Central memory CD8-positive, alpha-beta T cell (primary cell): ENCODE data around the gene SLAMF6.

Source experiments
- ATAC-seq: fragments of 150-1000 bp; cut with Tn5 transposase; replicated peaks from 2 replicates; pipeline ENCODE4 v1.10.0; 2022; ENCODE audit warnings: mild to moderate bottlenecking, moderate FRiP score, moderate number of reproducible peaks; ENCODE audit not compliant: poor library complexity, severe bottlenecking; ENCODE audit errors: extremely low read depth
- DNase-seq, 2 donors: peaks; one replicate each; pipeline ENCODE4 v3.0.0; 2021; ENCODE audit warnings: low spot score in 2 of 2
- H3K27ac Mint-ChIP-seq: one replicate; pipeline ENCODE4 v1.8.0; 2022; ENCODE audit warnings: low read depth, mild to moderate bottlenecking, moderate library complexity, mixed read lengths
- H3K27me3 Mint-ChIP-seq: one replicate; pipeline ENCODE4 v1.8.0; 2022; ENCODE audit warnings: mixed read lengths
- H3K36me3 Mint-ChIP-seq: one replicate; pipeline ENCODE4 v1.8.0; 2022; ENCODE audit warnings: mild to moderate bottlenecking, moderate library complexity, mixed read lengths; ENCODE audit not compliant: insufficient read depth
- H3K4me1 Mint-ChIP-seq: one replicate; pipeline ENCODE4 v1.8.0; 2022; ENCODE audit warnings: mixed read lengths
- H3K4me3 Mint-ChIP-seq: one replicate; pipeline ENCODE4 v1.8.0; 2022; ENCODE audit warnings: mild to moderate bottlenecking, moderate library complexity, mixed read lengths
- H3K9me3 Mint-ChIP-seq: one replicate; pipeline ENCODE4 v1.8.0; 2022; ENCODE audit warnings: mixed read lengths

The SLAMF6 gene

DNA sequence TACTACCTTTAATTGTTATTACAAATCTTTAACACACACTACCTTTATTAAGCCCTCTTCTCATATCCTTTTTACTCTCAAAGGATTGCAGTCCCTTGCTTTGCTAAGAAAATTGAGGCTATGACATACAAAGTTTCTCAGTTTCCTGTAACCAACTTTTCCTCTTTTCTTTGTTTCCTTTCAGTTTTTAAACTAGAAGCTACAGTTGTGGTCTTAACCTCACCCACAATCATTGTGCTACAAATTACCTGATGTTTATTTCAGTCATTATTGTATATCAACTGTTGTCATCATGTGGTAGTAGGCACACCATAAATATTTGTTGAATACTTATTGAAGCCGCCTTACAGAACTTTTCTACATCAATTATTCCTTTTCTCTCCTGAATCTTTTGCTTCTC lies 51.8 kb downstream of the SLAMF6 start:
- Mint-ChIP-seq H3K9me3 (no peaks in the 10 kb centered on the region), H3K27me3 (no peaks in the 10 kb centered on the region), H3K4me1 (peaks cover 20% of the 10 kb centered on the region), H3K27ac (no peak overlapping the region), H3K36me3 (peaks cover 2% of the 10 kb centered on the region), H3K4me3 (no peak overlapping the region)
- peak; percentile 64 for ATAC-seq
- no peak for DNase-seq

DNA sequence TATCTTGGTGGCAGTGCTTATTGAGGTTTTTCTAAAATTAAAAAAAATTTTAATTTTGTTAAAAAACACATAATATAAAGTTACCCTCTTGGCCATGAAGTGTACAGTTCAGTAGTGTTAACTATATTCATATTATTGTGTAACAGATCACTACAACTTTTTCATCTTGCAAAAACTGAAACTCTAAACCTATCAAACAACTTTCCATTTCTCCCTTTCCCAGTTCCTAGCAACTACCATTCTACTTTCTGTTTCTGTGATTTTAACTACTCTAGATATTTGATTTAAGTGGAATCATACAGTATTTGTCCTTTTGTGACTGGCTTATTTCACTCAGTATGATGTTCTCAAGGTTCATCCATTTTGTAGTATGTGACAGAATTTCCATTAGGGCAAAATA lies 55.5 kb downstream of the SLAMF6 start:
- peaks cover 2% of the 10 kb centered on the region for H3K36me3 Mint-ChIP-seq
- H3K27ac Mint-ChIP-seq, result no peak overlapping the region
- DNase-seq (no peak), ATAC-seq (no peak)
- no peaks in the 10 kb centered on the region for H3K27me3 Mint-ChIP-seq
- no peaks in the 10 kb centered on the region for H3K9me3 Mint-ChIP-seq
- H3K4me1 Mint-ChIP-seq, result peaks cover 32% of the 10 kb centered on the region
- no peak overlapping the region for H3K4me3 Mint-ChIP-seq

DNA sequence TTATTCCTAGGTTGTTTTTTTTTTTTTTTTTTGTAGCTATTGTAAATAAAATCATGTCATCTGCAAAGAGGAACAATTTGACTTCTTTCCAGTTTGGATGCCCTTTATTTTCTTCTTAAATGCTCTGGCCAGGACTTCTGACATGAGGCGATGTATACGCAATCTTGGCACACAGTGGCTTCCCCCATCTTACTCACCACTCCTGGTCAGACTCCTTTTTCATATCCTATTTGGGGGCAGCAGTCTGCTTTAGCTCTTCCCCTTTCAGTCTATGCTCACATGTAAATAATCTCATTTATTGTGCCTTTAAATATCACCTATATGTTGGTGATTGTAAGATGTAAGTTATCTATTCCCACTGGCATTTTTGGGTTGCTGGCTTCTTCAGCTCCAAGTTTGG lies 56.1 kb downstream of the SLAMF6 start:
- Mint-ChIP-seq H3K9me3 (no peaks in the 10 kb centered on the region), H3K4me1 (peaks cover 32% of the 10 kb centered on the region), H3K27ac (no peak overlapping the region), H3K27me3 (no peaks in the 10 kb centered on the region), H3K36me3 (peaks cover 2% of the 10 kb centered on the region), H3K4me3 (no peak overlapping the region)
- ATAC-seq (no peak), DNase-seq (no peak)

DNA sequence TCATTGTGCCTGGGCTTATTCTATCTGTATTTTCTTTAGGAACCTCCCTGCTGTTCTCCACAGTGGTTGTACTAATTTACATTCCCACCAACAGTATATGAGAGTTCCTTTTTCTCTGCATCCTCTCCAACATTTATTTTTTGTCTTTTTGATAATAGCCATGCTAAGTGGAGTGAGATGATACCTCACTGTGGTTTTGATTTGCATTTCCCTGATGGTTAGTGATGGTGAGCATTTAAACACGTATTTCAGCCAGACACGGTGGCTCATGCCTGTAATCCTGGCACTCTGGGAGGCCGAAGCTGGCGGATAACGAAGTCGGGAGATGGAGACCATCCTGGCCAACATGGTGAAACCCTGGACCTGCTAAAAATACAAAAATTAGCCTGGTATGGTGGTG lies 57.9 kb downstream of the SLAMF6 start:
- DNase-seq (no peak), ATAC-seq (no peak)
- H3K27ac Mint-ChIP-seq, result no peak overlapping the region
- no peak overlapping the region for H3K4me3 Mint-ChIP-seq
- H3K36me3 Mint-ChIP-seq, result peaks cover 2% of the 10 kb centered on the region
- no peaks in the 10 kb centered on the region for H3K9me3 Mint-ChIP-seq
- no peaks in the 10 kb centered on the region for H3K27me3 Mint-ChIP-seq
- peaks cover 46% of the 10 kb centered on the region for H3K4me1 Mint-ChIP-seq

DNA sequence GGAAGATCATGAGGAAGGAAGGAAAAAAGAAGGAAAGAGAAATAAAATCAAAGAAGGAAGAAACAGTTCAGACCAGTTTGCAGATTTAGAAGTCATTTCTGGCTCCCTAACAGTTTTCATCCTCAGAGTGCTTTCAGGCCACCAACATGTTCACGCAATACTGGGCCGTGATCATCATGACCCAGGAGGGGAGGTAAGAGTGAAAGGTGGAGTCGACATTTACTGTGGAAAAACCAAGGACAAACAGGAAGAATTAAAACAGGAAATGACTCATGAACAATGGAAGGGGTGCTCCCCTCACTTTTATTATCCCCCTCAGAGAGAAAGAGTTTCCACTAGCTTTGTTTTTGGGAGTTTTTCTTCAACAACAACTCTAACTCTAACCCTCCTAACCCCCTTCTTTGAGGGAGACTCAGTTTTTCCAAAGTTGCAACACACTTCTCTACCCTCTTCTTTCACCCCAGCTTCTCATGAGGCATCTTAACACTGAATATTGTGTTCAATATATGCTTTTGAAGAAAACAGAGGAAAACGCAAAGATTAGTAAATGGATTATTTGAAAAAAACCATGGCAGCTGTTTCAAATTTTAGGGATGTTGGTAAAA lies 62.3 kb downstream of the SLAMF6 start:
- H3K27ac Mint-ChIP-seq, result peak overlapping the region; percentile 65
- peaks cover 3% of the 10 kb centered on the region for H3K36me3 Mint-ChIP-seq
- H3K27me3 Mint-ChIP-seq, result no peaks in the 10 kb centered on the region
- DNase-seq (no peak), ATAC-seq (no peak)
- H3K4me3 Mint-ChIP-seq, result peak overlapping the region; percentile 30
- H3K9me3 Mint-ChIP-seq, result no peaks in the 10 kb centered on the region
- peaks cover 22% of the 10 kb centered on the region for H3K4me1 Mint-ChIP-seq

DNA sequence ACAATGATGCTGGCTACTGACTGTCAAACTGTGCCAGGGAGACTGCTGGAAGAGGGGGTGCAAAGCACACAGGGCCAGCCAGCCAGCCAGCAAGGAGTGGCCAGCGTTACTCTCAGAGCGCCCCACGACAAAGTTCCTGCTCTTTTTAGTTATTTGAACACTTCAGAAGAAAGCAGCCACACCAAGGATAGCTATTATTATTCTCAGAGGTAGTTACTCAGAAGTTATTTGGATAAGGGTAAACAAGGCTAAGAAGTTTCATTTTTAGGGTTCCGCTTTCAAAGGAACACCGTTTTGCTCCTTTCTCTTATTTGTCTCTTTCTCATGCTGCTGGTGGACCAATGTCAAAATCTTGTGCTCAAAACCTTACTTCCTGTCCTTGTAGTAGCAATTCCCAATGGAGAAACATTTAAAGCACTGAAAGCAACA lies 62.8 kb downstream of the SLAMF6 start:
- DNase-seq, result no peak
- Mint-ChIP-seq H3K4me3 (peak overlapping the region; percentile 30), H3K27ac (peak overlapping the region; percentile 65), H3K36me3 (peaks cover 3% of the 10 kb centered on the region), H3K27me3 (no peaks in the 10 kb centered on the region), H3K4me1 (peaks cover 25% of the 10 kb centered on the region), H3K9me3 (no peaks in the 10 kb centered on the region)
- ATAC-seq, result no peak

DNA sequence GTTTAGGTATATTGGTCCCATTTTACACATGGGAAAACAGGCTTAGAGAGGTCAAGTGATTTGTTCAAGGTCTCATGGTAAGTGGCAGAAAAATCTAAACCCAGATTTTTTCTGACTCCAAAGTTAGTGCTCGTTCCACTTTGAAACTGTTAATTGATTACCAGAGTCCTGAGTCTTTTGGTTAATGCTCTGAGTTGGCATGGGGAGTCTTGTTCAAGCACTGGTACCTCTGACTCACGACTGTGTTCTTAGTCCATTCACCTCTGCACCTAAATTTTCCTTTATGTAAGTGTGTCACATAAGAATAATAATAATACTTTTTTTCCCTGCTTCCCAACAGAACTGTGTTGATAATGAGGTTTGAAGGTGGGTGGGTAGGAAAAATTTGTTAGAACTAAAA lies 63.4 kb downstream of the SLAMF6 start:
- no peak overlapping the region for H3K4me3 Mint-ChIP-seq

DNA sequence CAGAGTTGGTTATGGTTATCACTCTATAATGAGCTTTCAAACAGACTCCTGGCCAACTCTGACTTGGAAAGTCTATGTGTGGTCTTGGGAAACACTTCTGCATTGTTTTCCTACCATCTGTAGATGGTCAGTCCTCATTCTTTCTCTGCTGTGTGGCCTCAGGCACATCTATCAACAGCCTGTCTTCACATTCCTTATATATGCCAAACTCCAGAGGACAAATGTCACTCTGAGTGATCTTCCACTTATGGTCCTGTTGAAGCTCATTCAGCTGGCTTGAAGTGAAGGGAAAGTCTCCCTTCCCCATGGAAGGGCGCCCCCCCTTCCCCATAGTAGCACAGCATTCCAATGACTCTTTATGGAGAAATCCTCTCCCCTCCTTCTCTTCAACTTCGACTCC lies 64.0 kb downstream of the SLAMF6 start:
- H3K36me3 Mint-ChIP-seq, result peaks cover 3% of the 10 kb centered on the region
- ATAC-seq (no peak), DNase-seq (no peak)
- no peak overlapping the region for H3K4me3 Mint-ChIP-seq
- no peaks in the 10 kb centered on the region for H3K27me3 Mint-ChIP-seq
- no peaks in the 10 kb centered on the region for H3K9me3 Mint-ChIP-seq
- peaks cover 36% of the 10 kb centered on the region for H3K4me1 Mint-ChIP-seq
- H3K27ac Mint-ChIP-seq, result no peak overlapping the region

More for the DNA sequence above, 63.4 kb downstream of the SLAMF6 start:
- ATAC-seq (no peak), DNase-seq (no peak)
- Mint-ChIP-seq H3K27ac (no peak overlapping the region), H3K36me3 (peaks cover 3% of the 10 kb centered on the region), H3K4me1 (peaks cover 30% of the 10 kb centered on the region), H3K27me3 (no peaks in the 10 kb centered on the region), H3K9me3 (no peaks in the 10 kb centered on the region)

DNA sequence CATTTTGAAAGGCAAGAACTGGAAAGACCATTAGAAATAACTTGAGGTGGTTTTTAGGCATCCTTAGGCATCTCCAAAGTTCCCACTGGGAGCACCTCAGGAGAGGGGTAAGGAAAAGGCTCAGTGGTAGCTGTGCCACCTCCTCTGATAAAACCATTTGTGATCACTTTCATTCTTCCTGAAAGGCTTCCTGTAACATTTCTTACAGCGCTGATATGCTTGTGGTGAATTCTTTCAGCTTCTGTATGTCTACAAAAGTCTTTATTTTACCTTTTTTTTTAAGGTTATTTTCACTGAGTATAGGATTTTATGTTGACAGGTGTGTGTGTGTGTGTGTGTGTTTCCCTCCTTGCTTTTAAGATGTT lies 67.9 kb downstream of the SLAMF6 start:
- ATAC-seq, result no peak
- H3K27ac Mint-ChIP-seq, result peak overlapping the region; percentile 76

DNA sequence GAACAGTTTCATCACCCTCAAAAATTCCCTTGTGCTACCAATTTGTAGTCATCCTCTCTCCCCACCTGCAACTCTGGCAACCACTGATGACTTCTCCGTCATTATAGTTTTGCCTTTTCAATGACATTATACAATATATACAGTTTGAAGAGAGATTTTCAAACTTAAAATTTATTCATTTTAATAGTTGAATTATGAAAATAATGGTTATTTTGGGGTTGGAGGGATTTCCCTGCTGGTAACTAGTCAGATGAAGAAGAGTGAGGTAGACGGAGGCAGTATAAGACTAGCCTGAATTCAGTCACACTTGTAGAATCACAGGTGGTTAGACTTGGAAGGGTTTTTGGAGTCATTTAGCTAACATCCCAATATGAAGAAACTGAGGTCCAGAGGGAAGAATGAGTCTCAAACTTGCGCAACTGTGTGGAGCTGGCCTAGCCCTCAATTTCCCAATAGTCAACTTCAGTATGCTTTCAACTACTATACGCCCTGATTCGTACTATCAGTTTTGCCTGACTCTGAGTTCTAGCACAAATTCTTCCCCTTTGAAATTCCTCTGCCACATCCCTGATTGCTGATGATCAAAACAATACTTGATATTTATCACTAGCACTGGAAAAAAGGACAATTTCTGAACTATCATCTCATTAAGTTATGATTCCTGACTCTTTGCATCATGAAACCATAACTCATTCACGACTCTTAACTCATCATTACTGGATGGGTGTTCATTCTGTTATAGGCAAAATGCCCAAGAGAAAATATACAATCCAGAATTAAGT lies 68.5 kb downstream of the SLAMF6 start:
- Mint-ChIP-seq H3K27me3 (no peaks in the 10 kb centered on the region), H3K4me3 (peak overlapping the region; percentile 61), H3K36me3 (peaks cover 3% of the 10 kb centered on the region), H3K27ac (peak overlapping the region; percentile 76), H3K9me3 (no peaks in the 10 kb centered on the region), H3K4me1 (peaks cover 46% of the 10 kb centered on the region)
- ATAC-seq, result no peak
- DNase-seq, result no peak

More for the DNA sequence above, 67.9 kb downstream of the SLAMF6 start:
- H3K9me3 Mint-ChIP-seq, result no peaks in the 10 kb centered on the region
- no peaks in the 10 kb centered on the region for H3K27me3 Mint-ChIP-seq
- peaks cover 46% of the 10 kb centered on the region for H3K4me1 Mint-ChIP-seq
- H3K36me3 Mint-ChIP-seq, result peaks cover 3% of the 10 kb centered on the region
- H3K4me3 Mint-ChIP-seq, result peak overlapping the region; percentile 61
- DNase-seq, result no peak

DNA sequence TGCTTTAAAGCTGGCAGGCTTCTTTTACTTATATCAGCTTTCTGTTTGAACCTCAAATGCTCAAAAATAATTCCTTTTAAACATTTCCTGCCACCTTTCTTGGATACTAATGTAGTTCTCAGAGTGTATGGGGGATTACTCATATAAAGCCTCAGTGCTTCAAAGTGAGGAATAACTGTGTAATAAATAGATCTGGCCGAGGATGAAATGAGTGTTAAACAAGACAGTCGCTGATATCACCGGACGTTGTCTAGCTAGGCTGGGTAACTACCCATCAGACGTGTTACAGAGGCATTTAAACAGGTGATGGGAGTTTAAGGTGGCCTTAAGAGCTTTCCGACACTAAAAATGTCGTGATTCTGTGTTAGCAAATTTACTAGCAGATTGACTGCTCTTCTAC lies 69.6 kb downstream of the SLAMF6 start:
- no peak for DNase-seq
- Mint-ChIP-seq H3K27me3 (no peaks in the 10 kb centered on the region), H3K27ac (peak overlapping the region; percentile 82), H3K4me3 (peak overlapping the region; percentile 60), H3K4me1 (peaks cover 51% of the 10 kb centered on the region), H3K9me3 (no peaks in the 10 kb centered on the region), H3K36me3 (peaks cover 3% of the 10 kb centered on the region)
- peak; percentile 83 for ATAC-seq

DNA sequence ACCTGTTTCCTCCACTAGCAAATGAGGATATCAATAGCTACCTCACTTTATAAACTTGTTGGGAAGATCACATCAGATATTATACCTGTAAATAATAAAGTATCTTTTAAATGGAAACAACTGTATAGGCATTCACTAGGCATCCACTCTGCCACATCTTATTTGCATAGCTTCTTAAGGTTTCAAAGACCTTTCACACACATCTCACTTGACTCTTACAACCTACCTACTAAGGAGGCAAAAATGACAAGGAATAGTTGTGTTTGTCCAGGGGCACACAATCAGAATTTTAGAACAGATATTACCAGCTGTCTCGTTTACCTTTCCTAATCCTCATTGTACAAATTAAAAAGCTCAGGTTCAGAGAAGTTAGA lies 71.2 kb downstream of the SLAMF6 start:
- Mint-ChIP-seq H3K27me3 (no peaks in the 10 kb centered on the region), H3K9me3 (no peaks in the 10 kb centered on the region), H3K4me3 (peak overlapping the region; percentile 33), H3K4me1 (peaks cover 63% of the 10 kb centered on the region), H3K36me3 (peaks cover 3% of the 10 kb centered on the region), H3K27ac (peak overlapping the region; percentile 80)
- no peak for ATAC-seq
- no peak for DNase-seq

DNA sequence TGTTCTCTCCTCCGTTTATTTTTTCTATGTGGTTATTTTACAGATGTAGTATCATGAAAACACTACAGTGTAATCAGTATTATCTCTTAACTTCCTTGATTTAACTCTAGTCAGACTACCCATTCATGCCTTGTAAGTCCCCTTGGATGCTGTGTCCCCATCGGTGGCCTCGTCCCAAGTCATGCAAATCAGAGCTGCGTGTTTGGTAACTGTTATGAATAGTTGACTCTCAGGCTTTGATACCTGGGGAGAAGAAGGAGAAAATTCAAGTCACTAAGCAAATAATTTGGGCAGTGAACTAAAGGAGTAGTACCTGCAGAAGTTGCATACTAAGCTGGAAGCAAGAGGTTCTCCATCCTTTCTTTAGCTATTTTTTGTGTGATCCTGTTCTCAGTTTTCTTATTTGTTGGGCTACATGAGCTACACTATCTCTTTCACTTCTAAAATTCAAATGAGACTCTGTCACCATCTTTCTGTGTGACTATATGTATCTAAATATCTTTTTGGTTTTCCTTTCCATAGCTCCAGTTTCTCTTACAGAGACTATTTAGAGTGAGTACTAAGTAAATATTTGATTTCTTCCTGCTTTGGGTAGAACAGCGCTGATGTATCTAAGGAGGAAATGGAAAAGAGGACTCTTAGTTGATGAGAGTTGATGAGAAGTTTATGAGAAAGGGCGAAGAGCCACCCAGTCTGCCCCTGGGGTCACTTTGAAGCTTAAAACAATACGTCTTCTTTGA lies 71.8 kb downstream of the SLAMF6 start:
- Mint-ChIP-seq H3K27ac (peak overlapping the region; percentile 80), H3K4me1 (peaks cover 69% of the 10 kb centered on the region), H3K27me3 (no peaks in the 10 kb centered on the region), H3K36me3 (peaks cover 3% of the 10 kb centered on the region), H3K4me3 (peak overlapping the region; percentile 33), H3K9me3 (no peaks in the 10 kb centered on the region)
- DNase-seq, result no peak
- no peak for ATAC-seq
